Measurements from ENCODE around the gene RAB11FIP4. TPM values are rescaled to one million over a fixed set of nuclear protein-coding genes. Genes with fewer than 3 reads are reported as not detected.
A peak's percentile ranks its signal among the peaks of the same experiment; 100 is the strongest.

RAB11FIP4 gene
- total RNA-seq, 1 experiment from 2014 or later: 15.1 TPM

DNA sequence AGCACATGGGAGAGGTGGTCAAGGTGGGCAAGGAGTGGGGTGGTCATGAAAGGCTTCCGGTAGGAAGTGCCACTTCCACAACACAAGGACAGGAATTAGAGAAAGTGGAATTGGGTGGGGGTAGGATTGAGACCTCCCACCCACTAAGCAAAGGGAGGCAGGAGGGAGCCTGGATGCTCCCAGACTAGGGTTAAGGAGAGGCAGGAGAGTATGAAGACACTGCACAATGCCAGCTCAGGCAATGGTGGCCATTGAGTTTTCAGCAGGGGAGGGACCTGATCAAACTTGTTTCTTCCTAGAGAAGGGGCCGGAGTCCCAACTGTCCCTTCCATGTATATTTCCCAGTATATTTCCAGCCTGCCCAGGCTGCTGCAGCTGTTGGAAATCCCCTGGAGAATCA, 3.1 kb upstream of the RAB11FIP4 start:
- Histone ChIP-seq H3K4me1 (ENCODE audit: control insufficient read depth in 1 of 2, insufficient read depth in 2 of 2, low read length in 2 of 2) (no peaks in the 10 kb centered on the region), H3K79me2 (ENCODE audit: insufficient read depth, low read length) (no peaks in the 10 kb centered on the region), H3K27ac (ENCODE audit: low read depth, low read length) (no peak overlapping the region), H3K36me3 (ENCODE audit: control insufficient read depth in 1 of 2, insufficient read depth in 2 of 2, low read length in 2 of 2) (no peaks in the 10 kb centered on the region), H3K9me2 (ENCODE audit: insufficient read depth) (no peaks in the 10 kb centered on the region), H3K9me3 (ENCODE audit: control insufficient read depth in 1 of 2, insufficient read depth in 1 of 2, low read depth in 1 of 2, low read length in 2 of 2) (no peaks in the 10 kb centered on the region), H4K20me1 (ENCODE audit: insufficient read depth) (no peaks in the 10 kb centered on the region), H3K4me2 (ENCODE audit: low read length) (no peak overlapping the region), H3K4me3 (replicated peaks in 1 of 2; ENCODE audit: low read depth in 1 of 2, low read length in 2 of 2) (no peak overlapping the region), H3K27me3 (ENCODE audit: insufficient read depth, low read length) (no peaks in the 10 kb centered on the region), H2AFZ (ENCODE audit: low read depth, low read length, poor library complexity, severe bottlenecking) (no peak overlapping the region), H3K9ac (ENCODE audit: low read length) (no peak overlapping the region)
- ChIA-PET RAD21 (ENCODE audit: low non-redundant PET in 1 of 2, low total read pairs in 2 of 2, uncharacterized antibody in 2 of 2, unreplicated experiment in 2 of 2) (no interaction called here), POLR2A (no interaction called here), CTCF (interaction anchor here (1.6 to 2.4 kb wide), 3 partner anchors 49 to 454 kb away, joined by 6 to 12 read pairs (median 10); no protein-coding TSS in a partner anchor)
- ATAC-seq: no peak
- intact Hi-C loops (cut with micrococcal nuclease): loop anchor here (5.0 kb wide), 1 partner anchor 454 kb away; no protein-coding TSS in a partner anchor
- no peak for TF ChIP-seq SP1 (IDR thresholded peaks at IDR 0.05; ENCODE audit: low read depth)
- TF ChIP-seq EGR1 (IDR thresholded peaks at IDR 0.05; ENCODE audit: low read depth): no peak
- DNase-seq (ENCODE audit: low read depth, low spot score): no peak
- BruUV-seq (replicated peaks): no TSS peak

DNA sequence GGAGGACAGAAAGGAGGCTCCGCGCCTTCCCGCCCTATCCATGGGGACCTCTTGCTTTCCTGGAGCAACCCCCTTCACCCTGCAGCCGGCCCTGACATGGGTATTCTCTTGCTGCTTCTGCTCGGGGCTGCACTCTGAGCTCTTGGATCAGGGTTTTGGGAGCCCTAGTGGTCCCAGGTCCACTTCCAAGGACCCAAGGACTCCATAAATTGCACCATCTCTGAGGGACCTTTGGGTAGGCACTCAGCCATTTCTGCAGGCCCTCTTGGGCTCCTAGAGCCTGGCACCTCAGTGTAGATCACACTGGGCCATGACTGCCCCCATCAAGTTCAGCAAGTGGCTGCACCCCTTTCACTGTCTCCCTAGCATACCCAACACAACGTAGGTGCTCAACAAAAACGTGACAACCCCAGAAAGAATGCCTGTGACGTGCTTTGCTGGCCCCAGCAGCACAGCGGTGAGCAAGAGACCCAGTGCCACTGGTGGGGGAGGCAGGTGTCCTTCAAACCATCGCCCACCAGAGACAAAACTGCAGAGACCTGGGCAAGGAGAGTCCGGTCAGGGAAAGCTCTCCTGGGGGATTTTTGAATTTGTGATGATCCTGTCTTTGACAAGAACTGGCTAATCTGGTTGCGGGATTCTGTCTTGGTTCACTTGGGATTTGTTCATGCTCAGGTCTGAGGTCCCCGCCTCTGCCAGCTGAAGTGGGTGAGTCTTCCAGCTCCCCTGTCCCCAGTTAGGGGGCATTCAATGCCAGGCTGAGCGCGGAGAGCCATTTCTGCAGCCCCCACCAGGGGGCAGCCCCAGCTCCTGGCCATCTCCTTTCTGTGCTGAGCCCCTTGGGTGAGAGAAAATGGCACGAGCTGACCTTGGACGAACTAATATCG, 2.5 kb upstream of the RAB11FIP4 start:
- H3K27me3 ChIP-seq (ENCODE audit: insufficient read depth, low read length): no peaks in the 10 kb centered on the region
- BruUV-seq (replicated peaks): no TSS peak
- intact Hi-C loops (cut with micrococcal nuclease): loop anchor here (1.0 to 5.0 kb wide), 2 partner anchors 136 to 453 kb away; no protein-coding TSS in a partner anchor
- H3K36me3 ChIP-seq (ENCODE audit: control insufficient read depth in 1 of 2, insufficient read depth in 2 of 2, low read length in 2 of 2): no peaks in the 10 kb centered on the region
- TF ChIP-seq SP1 (IDR thresholded peaks at IDR 0.05; ENCODE audit: low read depth): no peak
- TF ChIP-seq, protein P1, sequence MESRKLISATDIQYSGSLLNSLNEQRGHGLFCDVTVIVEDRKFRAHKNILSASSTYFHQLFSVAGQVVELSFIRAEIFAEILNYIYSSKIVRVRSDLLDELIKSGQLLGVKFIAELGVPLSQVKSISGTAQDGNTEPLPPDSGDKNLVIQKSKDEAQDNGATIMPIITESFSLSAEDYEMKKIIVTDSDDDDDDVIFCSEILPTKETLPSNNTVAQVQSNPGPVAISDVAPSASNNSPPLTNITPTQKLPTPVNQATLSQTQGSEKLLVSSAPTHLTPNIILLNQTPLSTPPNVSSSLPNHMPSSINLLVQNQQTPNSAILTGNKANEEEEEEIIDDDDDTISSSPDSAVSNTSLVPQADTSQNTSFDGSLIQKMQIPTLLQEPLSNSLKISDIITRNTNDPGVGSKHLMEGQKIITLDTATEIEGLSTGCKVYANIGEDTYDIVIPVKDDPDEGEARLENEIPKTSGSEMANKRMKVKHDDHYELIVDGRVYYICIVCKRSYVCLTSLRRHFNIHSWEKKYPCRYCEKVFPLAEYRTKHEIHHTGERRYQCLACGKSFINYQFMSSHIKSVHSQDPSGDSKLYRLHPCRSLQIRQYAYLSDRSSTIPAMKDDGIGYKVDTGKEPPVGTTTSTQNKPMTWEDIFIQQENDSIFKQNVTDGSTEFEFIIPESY (IDR thresholded peaks at IDR 0.05; ENCODE audit: extremely low read depth, insufficient replicate concordance, low read length): no peak
- no peak for TF ChIP-seq TCF7L2 (IDR thresholded peaks at IDR 0.05; ENCODE audit: borderline replicate concordance, extremely low read depth, insufficient read depth, insufficient read length)
- TF ChIP-seq, protein P2, sequence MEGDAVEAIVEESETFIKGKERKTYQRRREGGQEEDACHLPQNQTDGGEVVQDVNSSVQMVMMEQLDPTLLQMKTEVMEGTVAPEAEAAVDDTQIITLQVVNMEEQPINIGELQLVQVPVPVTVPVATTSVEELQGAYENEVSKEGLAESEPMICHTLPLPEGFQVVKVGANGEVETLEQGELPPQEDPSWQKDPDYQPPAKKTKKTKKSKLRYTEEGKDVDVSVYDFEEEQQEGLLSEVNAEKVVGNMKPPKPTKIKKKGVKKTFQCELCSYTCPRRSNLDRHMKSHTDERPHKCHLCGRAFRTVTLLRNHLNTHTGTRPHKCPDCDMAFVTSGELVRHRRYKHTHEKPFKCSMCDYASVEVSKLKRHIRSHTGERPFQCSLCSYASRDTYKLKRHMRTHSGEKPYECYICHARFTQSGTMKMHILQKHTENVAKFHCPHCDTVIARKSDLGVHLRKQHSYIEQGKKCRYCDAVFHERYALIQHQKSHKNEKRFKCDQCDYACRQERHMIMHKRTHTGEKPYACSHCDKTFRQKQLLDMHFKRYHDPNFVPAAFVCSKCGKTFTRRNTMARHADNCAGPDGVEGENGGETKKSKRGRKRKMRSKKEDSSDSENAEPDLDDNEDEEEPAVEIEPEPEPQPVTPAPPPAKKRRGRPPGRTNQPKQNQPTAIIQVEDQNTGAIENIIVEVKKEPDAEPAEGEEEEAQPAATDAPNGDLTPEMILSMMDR (IDR thresholded peaks at IDR 0.05 in 2 of 3, conservative IDR thresholded peaks at IDR 0.05 in 1 of 3; ENCODE audit: borderline replicate concordance in 1 of 3, insufficient read depth in 1 of 3, low read depth in 2 of 3, low read length in 2 of 3): peak; percentile 69 to 89 (median 78); a peak in 5 of 6 replicates
- peak; percentile 72 for TF ChIP-seq RAD21 (IDR thresholded peaks at IDR 0.05; ENCODE audit: low read depth)
- RAD21 ChIA-PET (ENCODE audit: low non-redundant PET in 1 of 2, low total read pairs in 2 of 2, uncharacterized antibody in 2 of 2, unreplicated experiment in 2 of 2): interaction anchor here (0.5 to 1.3 kb wide), 5 partner anchors 9 to 505 kb away, joined by 3 to 7 read pairs (median 4); no protein-coding TSS in a partner anchor
- no peak overlapping the region for H3K9ac ChIP-seq (ENCODE audit: low read length)
- DNase-seq (ENCODE audit: low read depth, low spot score) (no peak), ATAC-seq (peak; percentile 89)
- POLR2A ChIA-PET: interaction anchor here (1.3 kb wide), 1 partner anchor 128 kb away, joined by 3 read pairs; no protein-coding TSS in a partner anchor
- CTCF ChIA-PET: interaction anchor here (0.6 to 2.4 kb wide), 9 partner anchors 9 to 493 kb away, joined by 3 to 16 read pairs (median 6); no protein-coding TSS in a partner anchor
- H3K4me2 ChIP-seq (ENCODE audit: low read length): no peak overlapping the region
- no peak overlapping the region for H3K4me3 ChIP-seq (replicated peaks in 1 of 2; ENCODE audit: low read depth in 1 of 2, low read length in 2 of 2)
- H3K9me2 ChIP-seq (ENCODE audit: insufficient read depth): no peaks in the 10 kb centered on the region
- H4K20me1 ChIP-seq (ENCODE audit: insufficient read depth): no peaks in the 10 kb centered on the region
- H3K9me3 ChIP-seq (ENCODE audit: control insufficient read depth in 1 of 2, insufficient read depth in 1 of 2, low read depth in 1 of 2, low read length in 2 of 2): no peaks in the 10 kb centered on the region
- no peak overlapping the region for H3K27ac ChIP-seq (ENCODE audit: low read depth, low read length)
- H3K4me1 ChIP-seq (ENCODE audit: control insufficient read depth in 1 of 2, insufficient read depth in 2 of 2, low read length in 2 of 2): no peaks in the 10 kb centered on the region
- no peak overlapping the region for H2AFZ ChIP-seq (ENCODE audit: low read depth, low read length, poor library complexity, severe bottlenecking)
- no peaks in the 10 kb centered on the region for H3K79me2 ChIP-seq (ENCODE audit: insufficient read depth, low read length)

Measured in HCT116 (cell line).